Inflammatory macrophage (primary cell): Measurements from ENCODE around the gene RBMS3.
"Not testable (repeated sequence)": the region's sequence is repeated elsewhere in the genome, so short reads cannot be mapped to it uniquely, and the experiment has no call there.

Source experiments
- DNase-seq, 2 donors: peaks; one replicate each; pipeline ENCODE4 v3.0.0-alpha.2; 2020 to 2022
- total RNA-seq, 18 experiments: gene quantifications; one replicate each; lab custom pipeline; 2026; ENCODE audit warnings: mixed read lengths in 6 of 18, inconsistent platforms in 2 of 18; lab: John Stamatoyannopoulos, UW

RBMS3 gene
- total RNA-seq = 0 to 0.30 (median 0.04) reads per million in 18 experiments

DNA sequence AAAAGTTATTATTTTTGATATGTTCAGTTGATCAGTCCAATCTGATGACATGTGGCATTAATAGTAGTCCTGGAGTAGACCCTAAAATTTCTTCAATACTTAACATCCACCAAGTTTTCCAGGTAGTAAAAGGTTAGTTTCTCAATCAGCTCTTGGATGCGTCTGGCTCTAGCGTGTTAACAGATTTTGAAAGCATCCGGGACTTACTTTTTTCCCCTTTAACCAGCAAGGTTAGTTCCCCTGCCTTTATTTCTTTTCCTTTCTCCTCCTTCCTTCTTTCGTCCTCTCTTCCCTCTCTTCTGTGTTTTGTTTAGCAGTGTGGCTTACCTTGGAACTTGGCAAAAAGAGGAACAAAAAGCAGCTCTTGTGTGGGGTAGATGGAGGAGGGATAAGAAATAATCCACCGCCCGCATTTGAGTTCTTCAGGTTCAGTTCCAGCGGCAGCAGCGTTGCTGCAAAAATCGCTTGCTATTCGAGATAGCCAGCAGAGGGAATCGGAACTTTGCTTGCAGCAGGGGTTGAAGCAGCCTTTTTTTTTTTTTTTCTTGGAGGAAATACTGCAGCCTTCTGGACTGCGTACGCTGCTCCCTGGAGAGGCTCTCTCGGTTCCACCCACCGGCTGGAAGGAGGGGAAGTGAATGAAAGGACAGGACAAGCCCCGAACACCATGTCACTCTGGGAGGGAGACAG, at the start of gene RBMS3:
TSS of gene RBMS3 (plus strand) at position 668 of the 690 bp plus-strand sequence.
- DNase-seq = peak; percentile 45 to 51

DNA sequence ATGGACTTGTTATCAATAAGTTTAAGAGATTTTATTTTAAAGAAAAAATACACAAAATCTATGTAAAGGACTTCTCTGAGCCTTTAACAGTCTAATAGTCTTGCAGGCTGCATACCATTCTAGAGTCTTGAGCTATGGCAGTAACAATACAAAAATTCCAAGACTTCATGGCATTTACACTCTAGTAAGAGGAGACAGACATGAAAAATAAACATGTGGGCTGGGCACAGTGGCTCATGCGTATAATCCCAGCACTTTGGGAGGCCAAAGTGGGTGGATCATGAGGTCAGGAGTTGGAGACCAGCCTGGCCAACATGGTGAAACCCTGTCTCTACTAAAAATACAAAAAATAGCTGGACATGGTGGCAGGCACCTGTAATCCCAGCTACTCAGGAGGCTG, 47.7 kb upstream of the RBMS3 start:
- not testable (repeated sequence) for DNase-seq

- DNase-seq = no peak
Measured at GRCh38 chr3:29236146-29236840, 44.6 kb upstream of the RBMS3 start.

GRCh38 chr3:29239376-29239775, 41.5 kb upstream of the RBMS3 start:
- DNase-seq = no peak

- peak; percentile 32 to 43 for DNase-seq
Measured at GRCh38 chr3:29240248-29240647, 40.6 kb upstream of the RBMS3 start.

DNA sequence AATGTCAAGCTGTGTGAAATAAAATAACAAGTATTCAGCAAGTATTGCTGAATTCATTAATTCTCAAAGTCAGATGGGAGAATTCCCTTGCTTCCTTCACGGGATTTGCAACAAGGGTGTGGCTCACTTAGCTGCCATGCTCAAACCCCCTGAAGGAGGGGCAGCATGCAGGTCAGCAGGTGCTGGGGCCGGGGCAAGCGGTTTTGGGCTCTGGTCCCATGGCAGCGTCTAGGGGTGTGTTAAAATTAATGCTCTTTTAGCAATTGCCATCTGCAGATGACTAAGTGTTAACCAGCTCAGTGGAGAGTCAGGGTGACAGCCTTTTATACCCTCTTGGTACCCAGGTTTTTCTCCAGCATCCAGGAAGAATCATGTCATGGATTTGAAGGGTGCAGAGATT, 40.0 kb upstream of the RBMS3 start:
- DNase-seq = no peak

- no peak for DNase-seq
Measured at GRCh38 chr3:29241855-29242254, 39.0 kb upstream of the RBMS3 start.

DNA sequence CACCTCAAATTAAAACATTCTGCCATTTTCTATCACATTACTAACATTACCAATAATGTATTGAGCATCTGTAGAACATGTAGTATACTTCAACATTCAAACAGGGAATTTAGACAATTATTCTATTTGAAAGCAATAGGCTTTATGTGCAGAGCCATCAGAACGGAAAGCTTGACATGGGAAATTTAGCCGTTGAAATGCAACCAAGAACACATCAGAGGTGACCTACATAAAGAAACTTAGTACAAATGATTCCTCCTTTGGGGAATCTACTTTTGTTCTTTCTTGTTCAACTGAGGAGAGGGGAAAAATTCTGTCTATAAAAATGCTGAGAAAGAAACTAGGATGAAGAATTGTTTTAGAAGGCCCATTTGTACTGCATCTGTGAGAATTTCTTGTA, 38.6 kb upstream of the RBMS3 start:
- DNase-seq = no peak

- DNase-seq = peak in 1 of 2 donors; percentile 7
Measured at GRCh38 chr3:29245441-29245840, 35.4 kb upstream of the RBMS3 start.

GRCh38 chr3:29247088-29247745, 33.7 kb upstream of the RBMS3 start:
- no peak for DNase-seq

- DNase-seq = no peak
Measured at GRCh38 chr3:29249829-29250345, 31.0 kb upstream of the RBMS3 start.

DNA sequence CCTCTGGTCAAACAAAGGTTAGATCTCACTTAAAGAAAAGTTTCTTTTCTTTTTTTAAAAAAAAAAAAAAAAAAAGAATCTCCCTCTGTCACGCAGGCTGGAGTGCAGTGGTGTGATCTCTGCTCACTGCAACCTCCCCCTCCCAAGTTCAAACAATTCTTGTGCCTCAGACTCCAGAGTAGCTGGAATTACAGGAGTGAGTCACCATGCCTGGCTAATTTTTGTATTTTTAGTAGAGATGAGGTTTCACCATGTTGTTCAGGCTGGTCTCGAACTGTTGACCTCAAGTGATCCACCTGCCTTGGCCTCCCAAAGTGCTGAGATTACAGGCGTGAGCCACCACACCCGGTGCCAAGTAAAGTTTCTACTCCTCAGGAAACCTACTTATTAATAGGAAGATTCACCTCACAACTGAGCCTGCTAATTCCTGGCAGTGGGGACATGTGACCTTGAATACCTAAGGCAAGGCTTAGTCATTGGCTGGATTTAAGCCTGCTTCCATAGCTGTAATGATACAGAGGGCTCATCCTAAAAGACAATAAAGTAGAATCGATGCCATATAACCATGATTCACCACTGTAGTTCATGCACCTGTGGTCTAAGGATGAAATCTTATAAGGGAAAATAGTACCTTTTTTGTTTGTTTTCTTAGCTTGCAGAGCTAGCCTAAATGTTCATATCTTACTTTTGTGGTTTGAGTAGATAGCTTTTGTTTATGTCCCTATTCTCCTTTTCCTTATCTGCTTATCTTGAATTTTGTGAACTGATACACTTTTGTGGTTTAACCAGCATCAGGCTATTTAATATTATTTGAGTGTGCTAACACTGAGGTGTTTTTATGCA, 24.8 kb upstream of the RBMS3 start:
- no peak for DNase-seq

DNA sequence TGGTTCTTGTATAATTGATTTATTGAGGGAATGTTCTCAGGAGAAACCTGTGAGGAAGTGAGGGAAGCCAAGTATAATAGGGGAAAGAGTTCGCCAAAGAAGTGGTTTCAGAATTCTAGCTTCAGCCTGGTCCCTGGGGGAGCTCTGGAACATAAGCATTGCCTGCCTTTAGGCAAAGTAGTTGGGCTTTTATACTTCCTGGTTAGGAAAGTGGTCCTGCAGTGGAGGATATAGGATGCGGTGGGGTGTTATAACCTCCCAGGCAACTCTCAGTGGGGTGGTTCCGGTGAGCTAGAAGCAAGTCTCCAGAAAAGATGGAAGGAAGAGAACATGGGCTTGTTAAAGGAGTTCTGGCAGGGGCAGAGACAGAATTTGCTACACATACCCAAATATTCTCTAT, 22.7 kb upstream of the RBMS3 start:
- no peak for DNase-seq

- DNase-seq = no peak
Measured at GRCh38 chr3:29261119-29261518, 19.8 kb upstream of the RBMS3 start.

GRCh38 chr3:29263476-29263875, 17.4 kb upstream of the RBMS3 start:
- no peak for DNase-seq

DNA sequence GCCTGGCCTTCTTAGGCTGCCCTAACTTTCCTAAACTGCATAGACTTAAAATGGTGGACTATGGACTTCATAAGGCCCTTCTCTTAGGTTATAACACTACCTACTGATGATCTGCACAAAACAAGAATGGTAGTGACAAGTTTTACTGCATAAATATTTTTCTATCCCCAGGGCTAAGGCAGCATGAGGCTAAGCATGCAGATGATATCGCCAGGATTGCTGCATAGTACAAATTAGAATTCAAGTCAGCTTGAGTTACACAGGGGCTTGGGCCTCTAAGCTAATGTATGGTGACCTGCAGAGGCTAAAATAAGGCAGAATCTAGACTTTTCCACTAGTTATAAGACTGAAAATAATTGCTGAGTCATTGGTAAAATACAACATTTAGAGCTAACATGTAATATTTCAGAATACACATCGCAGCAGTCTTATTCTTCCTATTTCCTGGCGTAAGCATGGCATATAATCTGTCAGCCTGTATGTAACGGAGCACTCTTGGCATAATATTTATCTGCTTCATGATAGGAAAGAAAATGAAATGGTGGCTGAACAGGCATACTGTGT, 15.3 kb upstream of the RBMS3 start:
- no peak for DNase-seq

- no peak for DNase-seq
Measured at GRCh38 chr3:29267226-29267625, 13.6 kb upstream of the RBMS3 start.

- DNase-seq = no peak
Measured at GRCh38 chr3:29268651-29269050, 12.2 kb upstream of the RBMS3 start.

DNA sequence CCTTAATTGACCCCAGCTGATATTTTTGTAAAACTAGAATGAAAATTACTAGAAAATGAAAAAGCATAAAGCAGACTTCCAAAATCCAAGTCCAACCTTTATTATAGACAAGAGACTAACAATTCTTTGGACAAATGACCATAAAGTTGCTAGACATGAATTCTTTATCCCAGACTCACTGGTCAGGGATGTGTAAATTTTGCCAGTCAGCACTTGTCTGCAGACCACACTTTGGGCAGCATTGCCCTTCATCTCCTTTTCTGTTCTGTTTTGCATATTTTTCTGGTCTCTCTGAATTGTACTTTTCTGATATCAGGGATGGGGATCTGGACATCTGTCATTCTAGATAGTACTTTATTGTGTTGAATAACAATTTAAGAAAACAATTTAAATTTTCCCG, 10.1 kb upstream of the RBMS3 start:
- DNase-seq = no peak

DNA sequence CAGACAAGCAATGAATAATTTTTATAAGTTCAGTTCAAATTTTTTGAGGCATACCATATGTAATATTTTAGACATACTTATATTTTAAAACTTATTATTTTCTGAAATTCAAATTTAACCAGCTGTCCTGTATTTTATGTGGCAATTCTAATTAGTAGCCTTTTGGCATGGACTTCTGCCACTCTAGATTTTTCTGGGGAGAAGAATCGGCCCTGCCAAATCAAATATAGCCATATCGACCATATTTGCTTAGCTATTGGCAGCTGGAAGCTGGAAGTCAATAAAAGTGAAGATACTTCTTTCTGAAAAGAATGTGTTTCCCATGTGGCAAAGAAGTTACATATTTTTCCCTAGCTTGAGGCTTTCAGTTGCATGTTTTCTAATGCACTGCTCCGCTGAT, 9.4 kb upstream of the RBMS3 start:
- no peak for DNase-seq

DNA sequence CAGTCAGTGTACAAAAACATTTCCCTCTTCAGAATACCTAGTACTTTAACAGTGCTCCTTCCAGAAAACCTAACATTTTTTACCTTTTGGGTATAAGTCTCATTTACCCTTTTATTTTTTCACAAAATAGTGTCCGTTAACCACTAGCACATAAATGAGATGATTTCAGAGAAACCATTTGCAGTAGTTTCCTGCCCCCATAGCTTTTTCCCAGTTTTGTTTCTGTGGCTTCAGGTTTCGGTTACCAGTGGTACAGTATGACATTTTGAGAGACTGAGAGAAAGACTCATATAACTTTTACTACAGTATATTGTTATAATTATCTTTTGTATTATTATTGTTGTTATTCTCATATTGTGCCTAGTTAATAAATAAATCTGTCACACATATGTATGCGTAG, 6.2 kb upstream of the RBMS3 start:
- no peak for DNase-seq

- DNase-seq = no peak
Measured at GRCh38 chr3:29275309-29275708, 5.6 kb upstream of the RBMS3 start.
